GM10248 (cell line): ENCODE measurements around the gene FPGS.

Source experiments
- CTCF ChIA-PET: fragments of 300-600 bp; sonication (Branson Sonifier 250); formaldehyde crosslinking; extraction: SDS; loops from one replicate; lab custom pipeline; 2021; ENCODE audit warnings: antibody characterized with exemption; lab: Yijun Ruan, JAX
- POLR2A ChIA-PET: fragments of 350-650 bp; sonication (Branson Sonifier 250); formaldehyde crosslinking; extraction: SDS; loops from one replicate; lab custom pipeline; 2020; ENCODE audit warnings: antibody characterized with exemption; lab: Yijun Ruan, JAX
- DNase-seq: peaks from one replicate; pipeline ENCODE4 v3.0.0; 2012; ENCODE audit errors: extremely low spot score
- CTCF ChIP-seq: IDR thresholded peaks from 2 replicates; pipeline ENCODE4 v1.5.1; 2012; ENCODE audit warnings: mild to moderate bottlenecking, low read depth; ENCODE audit errors: extremely low read depth, missing control alignments, control extremely low read depth

The FPGS gene

GRCh38 chr9:127770583-127770904 is 32.1 kb upstream of the FPGS start:
- DNase-seq: no peak
- CTCF ChIA-PET: interaction anchor here (0.7 to 7.6 kb wide), 12 partner anchors 9 to 151 kb away, joined by 3 to 41 read pairs (median 6); partner anchors contain the start of genes CDK9 and TOR2A
- POLR2A ChIA-PET: interaction anchor here (0.8 to 1.2 kb wide), 4 partner anchors 15 to 319 kb away, joined by 3 to 7 read pairs (median 4); partner anchors contain the start of genes LRSAM1, RPL12, ST6GALNAC4 and TOR2A
- TF ChIP-seq CTCF: no peak

- no peak for TF ChIP-seq CTCF
- CTCF ChIA-PET: interaction anchor here (1.0 to 7.6 kb wide), 8 partner anchors 10 to 150 kb away, joined by 3 to 41 read pairs (median 8); partner anchors contain the start of genes CDK9 and TOR2A
- DNase-seq: peak; percentile 97
- POLR2A ChIA-PET: interaction anchor here (0.6 to 1.2 kb wide), 5 partner anchors 14 to 320 kb away, joined by 3 to 7 read pairs (median 3); partner anchors contain the start of genes LRSAM1, RPL12, ST6GALNAC4 and TOR2A
Measured at GRCh38 chr9:127770905-127771569, 31.6 kb upstream of the FPGS start.

GRCh38 chr9:127771570-127772189 is 31.0 kb upstream of the FPGS start:
- no peak for DNase-seq
- CTCF ChIA-PET: interaction anchor here (1.0 to 7.6 kb wide), 10 partner anchors 8 to 149 kb away, joined by 3 to 41 read pairs (median 8); partner anchors contain the start of genes CDK9 and TOR2A
- POLR2A ChIA-PET: interaction anchor here (0.6 to 1.2 kb wide), 5 partner anchors 14 to 321 kb away, joined by 3 to 7 read pairs (median 3); partner anchors contain the start of genes LRSAM1, RPL12, ST6GALNAC4 and TOR2A
- TF ChIP-seq CTCF: no peak

- no peak for DNase-seq
- CTCF ChIA-PET: interaction anchor here (1.2 to 7.6 kb wide), 6 partner anchors 9 to 149 kb away, joined by 3 to 41 read pairs (median 7); partner anchors contain the start of genes CDK9 and TOR2A
- TF ChIP-seq CTCF: no peak
- POLR2A ChIA-PET: no interaction called here
Measured at GRCh38 chr9:127772603-127773002, 30.1 kb upstream of the FPGS start.

GRCh38 chr9:127773272-127773671 is 29.4 kb upstream of the FPGS start:
- DNase-seq: no peak
- CTCF ChIA-PET: interaction anchor here (1.2 to 7.6 kb wide), 5 partner anchors 9 to 148 kb away, joined by 3 to 41 read pairs (median 6); partner anchors contain the start of genes CDK9 and TOR2A
- POLR2A ChIA-PET: no interaction called here
- no peak for TF ChIP-seq CTCF

GRCh38 chr9:127773981-127774380 is 28.7 kb upstream of the FPGS start:
- CTCF ChIA-PET: interaction anchor here (1.4 to 7.6 kb wide), 4 partner anchors 8 to 96 kb away, joined by 3 to 41 read pairs (median 6); partner anchors contain the start of genes CDK9 and TOR2A
- no peak for TF ChIP-seq CTCF
- no peak for DNase-seq
- POLR2A ChIA-PET: no interaction called here
